Neural progenitor cell (in vitro differentiated cells): ENCODE results near the gene PCDH9.

Source experiments
- EZH2 ChIP-seq: fragments of 200-600 bp; sonication (generic); IDR thresholded peaks from 2 replicates; pipeline ENCODE4 v1.6.1; 2017; ENCODE audit warnings: antibody characterized with exemption, mild to moderate bottlenecking, moderate library complexity
- EZH2phosphoT487 ChIP-seq: fragments of 200-600 bp; sonication (generic); IDR thresholded peaks from 2 replicates; pipeline ENCODE4 v1.6.1; 2017; ENCODE audit warnings: antibody characterized with exemption
- TF ChIP-seq, protein P1 (sequence below): fragments of 200-600 bp; sonication (generic); IDR thresholded peaks from 2 replicates; pipeline ENCODE4 v1.5.1; 2017; ENCODE audit warnings: antibody characterized with exemption, mild to moderate bottlenecking

DNA sequence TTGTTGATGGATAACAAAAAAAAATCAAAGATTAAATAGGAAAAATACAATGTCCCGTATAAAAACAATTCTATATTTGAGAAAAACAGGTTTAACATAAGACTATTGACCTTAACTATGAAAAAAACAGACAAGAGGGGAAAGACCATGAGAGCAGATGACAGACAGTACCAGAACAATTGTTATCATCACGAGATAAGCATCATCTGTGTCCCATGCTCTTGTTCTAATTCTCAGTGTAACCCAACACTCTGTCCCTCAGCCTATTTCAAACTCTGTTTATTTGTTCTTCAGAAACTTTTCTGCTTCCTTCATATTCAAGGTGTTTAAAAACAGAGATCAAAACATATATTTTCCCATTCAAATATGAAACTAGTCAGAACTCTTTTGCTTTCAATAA is 216.4 kb downstream of the PCDH9 start:
- TF ChIP-seq, protein P1, sequence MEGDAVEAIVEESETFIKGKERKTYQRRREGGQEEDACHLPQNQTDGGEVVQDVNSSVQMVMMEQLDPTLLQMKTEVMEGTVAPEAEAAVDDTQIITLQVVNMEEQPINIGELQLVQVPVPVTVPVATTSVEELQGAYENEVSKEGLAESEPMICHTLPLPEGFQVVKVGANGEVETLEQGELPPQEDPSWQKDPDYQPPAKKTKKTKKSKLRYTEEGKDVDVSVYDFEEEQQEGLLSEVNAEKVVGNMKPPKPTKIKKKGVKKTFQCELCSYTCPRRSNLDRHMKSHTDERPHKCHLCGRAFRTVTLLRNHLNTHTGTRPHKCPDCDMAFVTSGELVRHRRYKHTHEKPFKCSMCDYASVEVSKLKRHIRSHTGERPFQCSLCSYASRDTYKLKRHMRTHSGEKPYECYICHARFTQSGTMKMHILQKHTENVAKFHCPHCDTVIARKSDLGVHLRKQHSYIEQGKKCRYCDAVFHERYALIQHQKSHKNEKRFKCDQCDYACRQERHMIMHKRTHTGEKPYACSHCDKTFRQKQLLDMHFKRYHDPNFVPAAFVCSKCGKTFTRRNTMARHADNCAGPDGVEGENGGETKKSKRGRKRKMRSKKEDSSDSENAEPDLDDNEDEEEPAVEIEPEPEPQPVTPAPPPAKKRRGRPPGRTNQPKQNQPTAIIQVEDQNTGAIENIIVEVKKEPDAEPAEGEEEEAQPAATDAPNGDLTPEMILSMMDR: no peak
- no peak for TF ChIP-seq EZH2
- TF ChIP-seq EZH2phosphoT487: no peak
